Uterus (tissue), 4 donors: ENCODE data around the gene EEFSEC. TPM values are rescaled to one million over a fixed set of nuclear protein-coding genes. Genes with fewer than 3 reads are reported as not detected.
A peak's percentile ranks its signal among the peaks of the same experiment; 100 is the strongest.

Experiments
- DNase-seq, 2 donors: peaks; one replicate each; pipeline ENCODE4 v3.0.0-alpha.2; 2019 to 2020
- H3K27ac ChIP-seq, 2 donors: fragments of 200-600 bp; sonication (generic); 1 replicate in 1 of 2; 2 replicates in 1 of 2; pipeline ENCODE4 v1.5.1; 2016 to 2018
- H3K27me3 ChIP-seq, 2 donors: fragments of 200-600 bp; sonication (generic); one replicate each; pipeline ENCODE4 v1.5.1; 2018 to 2019; ENCODE audit warnings: control low read depth in 1 of 2
- H3K36me3 ChIP-seq, 2 donors: fragments of 200-600 bp; sonication (generic); one replicate each; pipeline ENCODE4 v1.5.1; 2019; ENCODE audit warnings: control low read depth in 1 of 2
- H3K4me1 ChIP-seq, 2 donors: fragments of 200-600 bp; sonication (generic); one replicate each; pipeline ENCODE4 v1.5.1; 2018 to 2019; ENCODE audit warnings: control low read depth in 1 of 2
- H3K4me3 ChIP-seq, 2 donors: fragments of 200-600 bp; sonication (generic); 1 replicate in 1 of 2; 2 replicates in 1 of 2; pipeline ENCODE4 v1.5.1; 2018 to 2019; ENCODE audit warnings: mild to moderate bottlenecking in 1 of 2
- H3K9me3 ChIP-seq, 2 donors: fragments of 200-600 bp; sonication (generic); one replicate each; pipeline ENCODE4 v1.5.1; 2019; ENCODE audit warnings: control low read depth in 1 of 2
- POLR2A ChIP-seq, 2 donors: fragments of 450-650 bp; IDR thresholded peaks; one replicate each; pipeline ENCODE4 v1.6.1; 2016; ENCODE audit warnings: antibody characterized with exemption in 2 of 2, mild to moderate bottlenecking in 1 of 2, moderate library complexity in 1 of 2
- intact Hi-C: fragments of 100-400 bp; cut with DNase I; formaldehyde crosslinking; loops from one replicate; pipeline ENCODE4 v1.15.1; 2023; ENCODE audit warnings: low total_unique reads
- total RNA-seq, 4 donors: library from RNA; depleted of rRNA in 3 of 4; stranded (reverse); fragments of >200 nt in 3 of 4; gene quantifications; one replicate each; pipeline versions ENCODE4 v1.1.0 to v1.2.4, GENCODE V29; 2014 to 2023
- TF ChIP-seq, protein P1 (sequence below), 4 experiments: fragments of 200-600 bp in 2 of 4; fragments of 450-650 bp in 2 of 4; sonication (generic) in 2 of 4; IDR thresholded peaks; one replicate each; pipeline ENCODE4 v1.5.1; 2016 to 2019; ENCODE audit warnings: antibody characterized with exemption in 4 of 4, mild to moderate bottlenecking in 2 of 4, moderate library complexity in 1 of 4
- donor health status: DM: yes; HTN: yes; CAD: no.

The EEFSEC gene
- total RNA-seq, 4 donors from 2014 or later, result 2.9 to 20.0 (median 12.5) TPM

DNA sequence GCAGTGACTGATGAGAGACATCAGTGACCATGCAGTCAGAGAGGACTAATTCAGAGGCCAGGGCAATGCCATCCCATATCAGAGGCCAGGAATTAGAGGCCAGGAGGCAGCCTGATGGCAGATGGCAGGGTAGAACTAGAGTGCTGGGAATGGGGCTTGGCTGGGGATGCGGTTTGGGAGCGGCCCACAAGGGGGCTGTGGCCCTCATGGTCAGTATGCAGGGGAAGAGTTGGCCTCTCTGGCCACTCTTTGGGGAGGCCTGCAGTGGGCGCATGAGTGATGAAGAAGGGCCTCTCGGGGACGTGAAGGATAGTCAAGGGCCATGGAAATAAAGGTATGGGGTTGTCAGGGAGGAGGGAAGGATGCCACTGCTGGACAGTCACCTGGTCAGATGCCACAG, 101.7 kb downstream of the EEFSEC start:
- Histone ChIP-seq H3K9me3 (peaks cover 0 to 9% of the 10 kb centered on the region in 2 donors), H3K27me3 (no peaks in the 10 kb centered on the region), H3K27ac (no peak overlapping the region), H3K4me1 (no peaks in the 10 kb centered on the region), H3K4me3 (no peak overlapping the region), H3K36me3 (no peaks in the 10 kb centered on the region)
- intact Hi-C loops, result no loop called here
- DNase-seq, result no peak
- TF ChIP-seq, protein P1, sequence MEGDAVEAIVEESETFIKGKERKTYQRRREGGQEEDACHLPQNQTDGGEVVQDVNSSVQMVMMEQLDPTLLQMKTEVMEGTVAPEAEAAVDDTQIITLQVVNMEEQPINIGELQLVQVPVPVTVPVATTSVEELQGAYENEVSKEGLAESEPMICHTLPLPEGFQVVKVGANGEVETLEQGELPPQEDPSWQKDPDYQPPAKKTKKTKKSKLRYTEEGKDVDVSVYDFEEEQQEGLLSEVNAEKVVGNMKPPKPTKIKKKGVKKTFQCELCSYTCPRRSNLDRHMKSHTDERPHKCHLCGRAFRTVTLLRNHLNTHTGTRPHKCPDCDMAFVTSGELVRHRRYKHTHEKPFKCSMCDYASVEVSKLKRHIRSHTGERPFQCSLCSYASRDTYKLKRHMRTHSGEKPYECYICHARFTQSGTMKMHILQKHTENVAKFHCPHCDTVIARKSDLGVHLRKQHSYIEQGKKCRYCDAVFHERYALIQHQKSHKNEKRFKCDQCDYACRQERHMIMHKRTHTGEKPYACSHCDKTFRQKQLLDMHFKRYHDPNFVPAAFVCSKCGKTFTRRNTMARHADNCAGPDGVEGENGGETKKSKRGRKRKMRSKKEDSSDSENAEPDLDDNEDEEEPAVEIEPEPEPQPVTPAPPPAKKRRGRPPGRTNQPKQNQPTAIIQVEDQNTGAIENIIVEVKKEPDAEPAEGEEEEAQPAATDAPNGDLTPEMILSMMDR (IDR thresholded peaks at IDR 0.05), result no peak
- TF ChIP-seq POLR2A (IDR thresholded peaks at IDR 0.05), result no peak

DNA sequence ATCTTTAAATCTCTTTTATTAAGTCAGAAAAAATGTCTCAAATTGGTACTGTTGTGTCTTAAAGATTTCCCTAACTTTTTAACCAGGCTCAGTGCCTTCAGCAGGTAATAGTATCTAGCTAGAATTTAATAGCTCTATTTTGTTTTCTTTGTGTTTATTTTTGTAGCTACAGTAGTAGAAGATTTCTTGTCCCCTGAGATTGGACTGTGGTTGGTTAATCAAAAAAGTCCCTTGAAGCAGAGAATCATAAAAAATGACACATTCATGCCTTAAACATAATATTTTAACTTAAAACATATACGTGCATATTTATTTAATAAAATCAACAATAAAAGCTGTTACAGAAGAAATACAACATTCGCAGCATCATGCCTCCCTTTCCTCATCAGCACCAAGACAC, 102.8 kb downstream of the EEFSEC start:
- H3K36me3 ChIP-seq, result no peaks in the 10 kb centered on the region
- intact Hi-C loops, result no loop called here
- H3K4me3 ChIP-seq, result no peak overlapping the region
- TF ChIP-seq, protein P1 (IDR thresholded peaks at IDR 0.05), result no peak
- TF ChIP-seq POLR2A (IDR thresholded peaks at IDR 0.05), result no peak
- H3K4me1 ChIP-seq, result no peaks in the 10 kb centered on the region
- no peak for DNase-seq
- H3K9me3 ChIP-seq, result peaks cover 0 to 16% of the 10 kb centered on the region in 2 donors
- no peak overlapping the region for H3K27ac ChIP-seq
- H3K27me3 ChIP-seq, result no peaks in the 10 kb centered on the region

DNA sequence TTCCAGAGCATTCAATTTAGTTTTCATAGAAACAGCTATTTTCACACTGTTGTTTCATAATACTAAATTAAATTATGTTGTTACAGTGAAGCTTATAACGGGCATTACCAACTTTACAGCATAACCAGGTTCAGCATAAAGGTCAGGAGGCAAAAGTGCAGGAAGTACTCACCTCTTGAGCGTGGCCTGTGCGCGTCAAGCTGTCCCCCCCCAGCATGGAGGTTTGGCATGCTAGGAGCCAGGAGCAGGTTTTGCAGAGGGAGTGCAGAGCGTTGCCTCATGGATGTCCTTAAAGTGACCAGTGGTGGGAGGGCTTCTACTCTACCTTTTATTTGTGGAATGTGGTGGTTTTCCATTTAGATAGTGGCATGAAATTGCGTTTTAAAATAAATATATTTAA, 104.4 kb downstream of the EEFSEC start:
- peaks cover 0 to 16% of the 10 kb centered on the region in 2 donors for H3K9me3 ChIP-seq
- DNase-seq, result no peak
- no peak overlapping the region for H3K27ac ChIP-seq
- TF ChIP-seq, protein P1 (IDR thresholded peaks at IDR 0.05), result no peak
- TF ChIP-seq POLR2A (IDR thresholded peaks at IDR 0.05), result no peak
- intact Hi-C loops, result no loop called here
- H3K4me1 ChIP-seq, result no peaks in the 10 kb centered on the region
- no peaks in the 10 kb centered on the region for H3K27me3 ChIP-seq
- no peaks in the 10 kb centered on the region for H3K36me3 ChIP-seq
- no peak overlapping the region for H3K4me3 ChIP-seq

DNA sequence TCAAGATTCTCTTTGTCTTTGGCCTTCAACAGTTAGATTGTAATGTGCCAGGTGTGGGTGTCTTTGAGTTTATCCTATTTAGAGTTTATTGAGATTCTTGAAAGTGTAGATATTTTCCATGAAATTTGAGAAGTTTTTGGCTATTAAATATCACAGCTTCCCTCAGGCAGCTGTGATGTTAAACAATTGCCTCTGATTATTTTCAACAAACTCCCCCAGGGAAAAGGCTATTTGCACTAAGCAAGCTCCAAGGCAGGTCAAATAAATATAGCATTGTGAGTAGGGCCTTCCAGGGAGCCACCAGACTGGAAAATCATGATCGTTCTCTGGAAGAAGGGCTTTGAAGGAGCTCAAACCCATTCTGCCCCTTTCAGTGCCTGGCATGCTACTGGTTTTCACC, 107.0 kb downstream of the EEFSEC start:
- no peak overlapping the region for H3K27ac ChIP-seq
- DNase-seq, result no peak
- intact Hi-C loops, result no loop called here
- no peaks in the 10 kb centered on the region for H3K36me3 ChIP-seq
- H3K27me3 ChIP-seq, result no peaks in the 10 kb centered on the region
- H3K9me3 ChIP-seq, result peaks cover 0 to 16% of the 10 kb centered on the region in 2 donors
- H3K4me1 ChIP-seq, result peaks cover 0 to 5% of the 10 kb centered on the region in 2 donors
- TF ChIP-seq, protein P1 (IDR thresholded peaks at IDR 0.05), result no peak
- TF ChIP-seq POLR2A (IDR thresholded peaks at IDR 0.05), result no peak
- H3K4me3 ChIP-seq, result no peak overlapping the region

DNA sequence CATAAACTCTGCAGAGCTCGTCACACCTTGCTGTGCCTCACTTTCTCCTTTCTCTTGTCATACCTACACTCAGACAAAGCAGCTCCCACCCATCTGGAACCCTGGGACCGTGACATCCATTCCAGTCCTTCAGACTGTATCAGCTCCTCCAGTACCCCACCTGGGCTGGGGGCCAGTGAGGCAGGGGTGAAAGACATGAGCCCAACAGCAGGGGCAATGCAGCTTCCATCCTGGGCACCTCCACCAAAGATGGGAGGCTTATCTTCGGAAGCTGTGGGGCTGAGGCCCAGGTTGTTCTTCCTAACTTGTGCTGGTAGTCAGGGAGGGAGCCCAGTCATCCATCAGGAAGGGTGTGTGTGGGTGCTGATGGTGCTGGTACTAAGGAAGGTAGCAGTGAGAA, 109.2 kb downstream of the EEFSEC start:
- Histone ChIP-seq H3K27me3 (no peaks in the 10 kb centered on the region), H3K27ac (peak overlapping the region; percentile 64 to 73), H3K4me1 (peaks cover 0 to 5% of the 10 kb centered on the region in 2 donors), H3K9me3 (peaks cover 0 to 16% of the 10 kb centered on the region in 2 donors), H3K4me3 (no peak overlapping the region), H3K36me3 (no peaks in the 10 kb centered on the region)
- intact Hi-C loops, result no loop called here
- DNase-seq, result no peak
- TF ChIP-seq POLR2A (IDR thresholded peaks at IDR 0.05), result no peak
- TF ChIP-seq, protein P1 (IDR thresholded peaks at IDR 0.05), result no peak
